ENCODE data around the gene SCARB1.

Gene SCARB1

GRCh38 chr12:124759841-124760503, 103.7 kb downstream of the SCARB1 start:
- TF ChIP-seq CTCF (IDR thresholded peaks at IDR 0.05; ENCODE audit: control insufficient read depth, insufficient read depth, low read depth, low read length, missing control alignments) = no peak
- no peak overlapping the region for H3K4me3 ChIP-seq (ENCODE audit: control insufficient read depth, low read depth, low read length)
- no peak for DNase-seq (ENCODE audit: low read depth)

DNA sequence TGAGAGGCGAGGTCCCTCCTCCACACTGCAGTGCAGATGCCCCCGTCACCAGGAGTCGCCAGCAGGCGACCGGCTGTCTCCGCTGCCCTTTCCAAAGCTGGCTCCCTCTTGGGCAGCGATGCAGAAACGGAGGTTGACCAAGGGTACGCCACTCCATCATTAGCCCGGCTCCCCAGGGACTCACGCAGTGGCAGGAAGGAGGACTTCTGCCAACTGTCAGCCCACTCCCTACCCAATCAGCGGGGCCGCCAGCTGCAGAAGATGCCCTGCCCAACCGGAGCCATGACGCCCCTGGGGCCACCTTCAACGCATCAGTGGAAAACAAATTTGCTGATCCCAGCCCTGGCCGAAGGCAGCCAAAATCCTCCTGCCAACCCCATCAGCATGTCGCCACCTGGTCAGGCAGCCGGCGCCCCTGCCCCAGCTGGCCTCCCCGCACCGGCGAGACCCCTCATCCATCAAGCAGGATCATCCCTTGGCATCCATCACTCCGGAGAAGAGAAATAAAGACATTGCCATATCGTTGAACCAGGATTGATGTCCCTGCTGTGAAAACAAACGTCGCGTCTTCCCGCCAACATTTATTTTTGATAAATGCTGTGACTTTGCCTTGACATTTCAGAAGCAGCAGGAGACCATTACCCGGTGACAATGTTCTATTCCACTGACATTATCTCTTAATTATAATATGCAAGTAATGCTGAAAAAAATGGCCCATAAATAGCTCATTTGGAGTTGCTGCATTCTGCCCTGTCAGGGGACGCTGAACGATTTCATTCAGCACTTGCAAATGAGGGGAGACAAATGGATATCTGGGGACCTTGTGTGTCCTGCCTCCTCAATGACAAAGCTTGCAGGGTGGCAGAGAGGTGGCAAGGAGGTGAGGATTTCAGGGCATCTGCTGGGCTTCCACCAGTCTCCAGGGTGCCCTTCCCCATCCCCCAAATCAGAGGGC, 105.1 kb downstream of the SCARB1 start:
- DNase-seq (ENCODE audit: low read depth) = no peak
- H3K4me3 ChIP-seq (ENCODE audit: control insufficient read depth, low read depth, low read length) = no peak overlapping the region

GRCh38 chr12:124757329-124757728, 106.3 kb downstream of the SCARB1 start:
- no peak for TF ChIP-seq CTCF (IDR thresholded peaks at IDR 0.05; ENCODE audit: control insufficient read depth, insufficient read depth, low read depth, low read length, missing control alignments)
- DNase-seq (ENCODE audit: low read depth) = no peak
- no peak overlapping the region for H3K4me3 ChIP-seq (ENCODE audit: control insufficient read depth, low read depth, low read length)

More for the DNA sequence above, 105.1 kb downstream of the SCARB1 start:
- TF ChIP-seq CTCF (IDR thresholded peaks at IDR 0.05; ENCODE audit: control insufficient read depth, insufficient read depth, low read depth, low read length, missing control alignments) = no peak

DNA sequence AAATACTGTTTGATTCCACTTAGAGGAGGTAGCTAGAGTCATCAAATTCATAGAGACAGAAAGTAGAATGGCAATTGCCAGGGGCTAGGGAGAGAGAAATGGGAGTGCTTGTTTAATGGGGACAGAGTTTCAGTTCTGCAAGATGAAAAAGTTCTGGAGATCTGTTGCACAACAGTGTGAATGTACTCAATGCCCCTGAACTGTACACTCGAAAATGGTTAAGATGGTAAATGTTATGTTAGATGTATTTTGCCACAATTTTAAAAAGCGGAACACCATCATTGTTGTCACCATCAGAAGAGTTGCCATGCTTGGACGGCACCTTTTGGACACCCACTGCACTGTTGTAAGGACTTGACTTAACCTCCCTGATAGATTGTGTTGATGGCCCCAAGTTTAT, 106.9 kb downstream of the SCARB1 start:
- DNase-seq (ENCODE audit: low read depth) = no peak
- TF ChIP-seq CTCF (IDR thresholded peaks at IDR 0.05; ENCODE audit: control insufficient read depth, insufficient read depth, low read depth, low read length, missing control alignments) = no peak
- H3K4me3 ChIP-seq (ENCODE audit: control insufficient read depth, low read depth, low read length) = no peak overlapping the region

DNA sequence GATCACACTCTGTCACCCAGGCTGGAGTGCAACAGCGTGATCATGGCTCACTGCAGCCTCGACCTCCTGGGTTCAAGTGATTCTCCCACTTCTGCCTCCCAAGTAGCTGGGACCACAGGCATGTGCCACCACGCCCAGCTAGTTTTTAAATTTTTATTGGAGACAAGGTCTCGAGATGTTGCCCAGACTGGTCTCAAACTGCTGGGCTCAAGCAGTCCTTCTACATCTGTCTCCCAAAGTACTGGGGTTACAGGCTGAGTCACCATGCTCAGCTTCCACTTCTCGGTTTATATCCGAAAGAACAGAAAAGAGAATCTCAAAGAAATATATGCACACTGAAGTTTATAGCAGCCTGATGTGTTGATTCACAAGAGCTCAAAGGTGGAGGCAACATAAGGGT, 107.5 kb downstream of the SCARB1 start:
- no peak for TF ChIP-seq CTCF (IDR thresholded peaks at IDR 0.05; ENCODE audit: control insufficient read depth, insufficient read depth, low read depth, low read length, missing control alignments)
- DNase-seq (ENCODE audit: low read depth) = no peak
- no peak overlapping the region for H3K4me3 ChIP-seq (ENCODE audit: control insufficient read depth, low read depth, low read length)

- no peak overlapping the region for H3K4me3 ChIP-seq (ENCODE audit: control insufficient read depth, low read depth, low read length)
- TF ChIP-seq CTCF (IDR thresholded peaks at IDR 0.05; ENCODE audit: control insufficient read depth, insufficient read depth, low read depth, low read length, missing control alignments) = no peak
- no peak for DNase-seq (ENCODE audit: low read depth)
These were observed 107.9 kb downstream of the SCARB1 start for GRCh38 chr12:124755801-124756148.
